Transverse colon (tissue), 4 donors: Measurements from ENCODE around the gene NCK1. TPM values are rescaled to one million over a fixed set of nuclear protein-coding genes. Genes with fewer than 3 reads are reported as not detected.
"Not testable (repeated sequence)": the region's sequence is repeated elsewhere in the genome, so short reads cannot be mapped to it uniquely, and the experiment has no call there.

Experiments used
- DNase-seq: peaks from one replicate; pipeline ENCODE4 v3.0.0-alpha.2; 2019
- H3K27ac ChIP-seq, 4 donors: fragments of 200-600 bp; sonication (generic); 2 replicates each; pipeline ENCODE4 v1.5.1; 2016 to 2018; ENCODE audit warnings: inconsistent platforms in 4 of 4
- H3K27me3 ChIP-seq: fragments of 200-600 bp; sonication (generic); 2 replicates; pipeline ENCODE4 v1.5.1; 2017; ENCODE audit warnings: inconsistent platforms
- H3K36me3 ChIP-seq, 4 donors: fragments of 200-600 bp; sonication (generic); 2 replicates each; pipeline ENCODE4 v1.5.1; 2017 to 2019; ENCODE audit warnings: inconsistent platforms in 4 of 4
- H3K4me1 ChIP-seq, 4 donors: fragments of 200-600 bp; sonication (generic); 2 replicates each; pipeline ENCODE4 v1.5.1; 2017 to 2020; ENCODE audit warnings: inconsistent platforms in 4 of 4
- H3K4me3 ChIP-seq, 4 donors: fragments of 200-600 bp; sonication (generic); 1 replicate in 1 of 4; 2 replicates in 3 of 4; pipeline versions ENCODE4 v1.5.1 to v1.6.1; 2017 to 2019; ENCODE audit warnings: inconsistent platforms in 4 of 4
- H3K9me3 ChIP-seq, 2 donors: fragments of 200-600 bp; sonication (generic); 2 replicates each; pipeline ENCODE4 v1.5.1; 2017 to 2019; ENCODE audit warnings: inconsistent platforms in 2 of 2
- CTCF ChIP-seq, 5 experiments: fragments of 200-600 bp in 3 of 5; fragments of 450-650 bp in 2 of 5; sonication (generic) in 3 of 5; IDR thresholded peaks; 1 replicate in 2 of 5; 2 replicates in 3 of 5; pipeline ENCODE4 v1.5.1; 2016 to 2017; ENCODE audit warnings: antibody characterized with exemption in 5 of 5, inconsistent platforms in 3 of 5, mild to moderate bottlenecking in 2 of 5, moderate library complexity in 1 of 5
- EP300 ChIP-seq: sonication (generic); formaldehyde crosslinking; IDR thresholded peaks from one replicate; pipeline ENCODE4 v1.6.1; 2017; ENCODE audit warnings: antibody characterized with exemption, low read depth
- POLR2A ChIP-seq: fragments of 450-650 bp; IDR thresholded peaks from one replicate; pipeline ENCODE4 v1.6.1; 2016; ENCODE audit warnings: antibody characterized with exemption, mild to moderate bottlenecking, moderate library complexity
- POLR2AphosphoS5 ChIP-seq, 3 donors: sonication (generic); formaldehyde crosslinking; IDR thresholded peaks; one replicate each; pipeline ENCODE4 v1.6.1; 2016; ENCODE audit warnings: antibody characterized with exemption in 3 of 3
- WGBS, 2 donors: methylation state at CpG; one replicate each; pipeline ENCODE4 v1.1.5; 2018; ENCODE audit warnings: low coverage in 1 of 2; 5-methylcytosine and 5-hydroxymethylcytosine counted together
- in situ Hi-C, 4 donors: fragments of 200-750 bp; cut with MboI; loops; one replicate each; pipeline versions ENCODE4 v1.15.0 to v1.15.1; 2017; ENCODE audit warnings: low sequenced_read_pairs in 3 of 4, low pct_ligation_motif_present in 1 of 4, low pct_unique_long_range_greater_than_20kb in 1 of 4
- intact Hi-C: fragments of 100-400 bp; cut with DNase I; formaldehyde crosslinking; loops from one replicate; pipeline ENCODE4 v1.15.1; 2023; ENCODE audit warnings: low total_unique reads
- total RNA-seq, 4 donors: library from RNA; depleted of rRNA; stranded (reverse); fragments of >200 nt; gene quantifications; one replicate each; pipeline ENCODE4 v1.1.0, GENCODE V29; 2016

The NCK1 gene
- total RNA-seq, 4 donors from 2014 or later, result 0.80 to 71.4 (median 45.2) TPM

- 98% methylated on average over 8 to 9 of the region's 9 CpGs for WGBS, 2 donors
- DNase-seq, result no peak
- intact Hi-C loops, result no loop called here
- no peak overlapping the region for H3K27ac ChIP-seq
- H3K9me3 ChIP-seq, result no peaks in the 10 kb centered on the region
- peaks cover 0 to 10% (median 0%) of the 10 kb centered on the region in 4 donors for H3K36me3 ChIP-seq
- TF ChIP-seq EP300 (no peak), POLR2AphosphoS5 (IDR thresholded peaks at IDR 0.05) (no peak), POLR2A (no peak), CTCF (IDR thresholded peaks at IDR 0.05) (no peak)
- in situ Hi-C loops, result loop anchor here in 1 of 4 donors (25.0 kb wide), 1 partner anchor 118 kb away; no protein-coding TSS in a partner anchor
- H3K4me3 ChIP-seq, result no peak overlapping the region
- H3K4me1 ChIP-seq, result peaks cover 0 to 6% (median 2%) of the 10 kb centered on the region in 4 donors
- H3K27me3 ChIP-seq, result no peaks in the 10 kb centered on the region
Measured at GRCh38 chr3:136869282-136869681, 7.3 kb downstream of the NCK1 start.

GRCh38 chr3:136872258-136872657 is 10.2 kb downstream of the NCK1 start:
- intact Hi-C loops, result not testable (repeated sequence)
- in situ Hi-C loops, result loop anchor here in 1 of 4 donors (25.0 kb wide), 1 partner anchor 115 kb away; no protein-coding TSS in a partner anchor

GRCh38 chr3:136879510-136879909 is 17.5 kb downstream of the NCK1 start:
- H3K4me1 ChIP-seq, result peaks cover 0 to 17% (median 6%) of the 10 kb centered on the region in 4 donors
- H3K4me3 ChIP-seq, H3K9me3 ChIP-seq, H3K27ac ChIP-seq, H3K36me3 ChIP-seq, DNase-seq, intact Hi-C loops, H3K27me3 ChIP-seq, in situ Hi-C loops: not testable (repeated sequence)
- WGBS, 2 donors, result 93% methylated on average over 2 of the region's 2 CpGs; no CpG with 5 or more reads in 1 of the 2 donors

More at GRCh38 chr3:136872258-136872657, 10.2 kb downstream of the NCK1 start:
- not testable (repeated sequence) for H3K36me3 ChIP-seq, H3K4me3 ChIP-seq, H3K4me1 ChIP-seq, H3K9me3 ChIP-seq, H3K27me3 ChIP-seq, H3K27ac ChIP-seq, DNase-seq
- WGBS, 2 donors, result 90 to 100% methylated on average over 1 to 3 of the region's 3 CpGs

GRCh38 chr3:136882571-136882970 is 20.6 kb downstream of the NCK1 start:
- intact Hi-C loops, result no loop called here
- WGBS, 2 donors, result 90 to 92% methylated on average over 1 of the region's 1 CpG
- no peak for TF ChIP-seq CTCF (IDR thresholded peaks at IDR 0.05)
- no peak for TF ChIP-seq POLR2AphosphoS5 (IDR thresholded peaks at IDR 0.05)
- no peak for TF ChIP-seq EP300
- TF ChIP-seq POLR2A, result no peak
- in situ Hi-C loops, result no loop called here
- DNase-seq, result no peak
- Histone ChIP-seq H3K4me1 (peaks cover 0 to 25% (median 7%) of the 10 kb centered on the region in 4 donors), H3K27ac (no peak overlapping the region), H3K9me3 (no peaks in the 10 kb centered on the region), H3K27me3 (no peaks in the 10 kb centered on the region), H3K4me3 (no peak overlapping the region), H3K36me3 (no peaks in the 10 kb centered on the region)

GRCh38 chr3:136883967-136884720 is 22.1 kb downstream of the NCK1 start:
- no peak overlapping the region for H3K27ac ChIP-seq

More at GRCh38 chr3:136883967-136884720, 22.1 kb downstream of the NCK1 start:
- no peak for DNase-seq
- intact Hi-C loops, result no loop called here
- Histone ChIP-seq H3K9me3 (no peaks in the 10 kb centered on the region), H3K4me1 (peaks cover 0 to 25% (median 7%) of the 10 kb centered on the region in 4 donors), H3K36me3 (no peaks in the 10 kb centered on the region), H3K27me3 (no peaks in the 10 kb centered on the region), H3K4me3 (no peak overlapping the region)
- in situ Hi-C loops, result no loop called here
- 90 to 92% methylated on average over 7 to 9 of the region's 9 CpGs for WGBS, 2 donors
- TF ChIP-seq EP300 (no peak), POLR2AphosphoS5 (IDR thresholded peaks at IDR 0.05) (no peak), CTCF (IDR thresholded peaks at IDR 0.05) (no peak), POLR2A (no peak)
